ENCODE results near the gene TMEM119.

TMEM119 gene

GRCh38 chr12:108597559-108598471, at the start of gene TMEM119:
Gene TMEM119, minus strand, starts transcription at chr12:108598084. Its CDS starts 5,701 bp downstream, at chr12:108592383.
- no peak for DNase-seq

DNA sequence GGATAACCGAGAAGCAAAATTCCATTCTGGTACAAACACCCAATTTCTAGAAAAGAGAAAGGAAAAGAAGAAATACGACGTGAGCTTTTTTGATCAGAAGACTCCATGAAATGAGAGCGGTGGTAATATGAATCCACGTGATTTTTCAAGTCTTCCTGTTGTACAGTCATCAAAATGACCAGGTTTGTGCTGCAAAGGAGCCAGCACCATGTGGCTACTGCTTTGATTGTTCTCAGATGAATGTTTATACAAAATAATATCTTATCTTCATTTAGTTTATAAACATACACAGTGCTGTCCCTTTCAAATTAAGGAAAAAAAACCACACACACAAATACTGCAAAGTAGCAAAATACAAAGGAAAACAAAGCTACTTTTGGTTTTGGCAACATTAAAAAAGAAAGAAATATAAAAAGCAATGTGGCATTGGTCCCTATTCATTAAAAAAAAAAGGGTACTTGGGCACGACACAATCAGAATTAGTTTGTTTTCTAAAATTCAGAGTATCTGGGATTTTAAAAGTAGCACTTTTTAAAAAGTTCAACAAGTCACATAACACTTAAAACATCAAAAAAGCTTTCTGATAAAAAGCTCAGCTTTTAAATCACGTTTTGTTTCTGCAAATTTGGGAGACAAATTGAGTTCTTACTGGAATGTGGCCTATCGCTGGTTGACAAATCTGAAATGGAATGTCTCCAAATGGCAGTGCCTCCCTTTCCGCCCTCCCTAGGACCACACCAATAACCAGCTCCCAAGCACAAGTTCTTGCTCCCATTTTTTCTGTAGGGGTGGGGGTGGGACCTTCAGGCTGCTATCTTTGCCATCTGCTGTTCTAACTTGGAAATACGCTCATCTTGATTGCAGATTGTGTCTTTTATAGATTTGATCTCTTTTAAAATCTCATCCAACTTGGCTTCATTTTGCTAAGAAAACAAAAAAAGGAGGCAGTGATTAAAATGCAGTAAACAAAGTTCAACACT, 49.0 kb upstream of the TMEM119 start:
- DNase-seq = no peak

DNA sequence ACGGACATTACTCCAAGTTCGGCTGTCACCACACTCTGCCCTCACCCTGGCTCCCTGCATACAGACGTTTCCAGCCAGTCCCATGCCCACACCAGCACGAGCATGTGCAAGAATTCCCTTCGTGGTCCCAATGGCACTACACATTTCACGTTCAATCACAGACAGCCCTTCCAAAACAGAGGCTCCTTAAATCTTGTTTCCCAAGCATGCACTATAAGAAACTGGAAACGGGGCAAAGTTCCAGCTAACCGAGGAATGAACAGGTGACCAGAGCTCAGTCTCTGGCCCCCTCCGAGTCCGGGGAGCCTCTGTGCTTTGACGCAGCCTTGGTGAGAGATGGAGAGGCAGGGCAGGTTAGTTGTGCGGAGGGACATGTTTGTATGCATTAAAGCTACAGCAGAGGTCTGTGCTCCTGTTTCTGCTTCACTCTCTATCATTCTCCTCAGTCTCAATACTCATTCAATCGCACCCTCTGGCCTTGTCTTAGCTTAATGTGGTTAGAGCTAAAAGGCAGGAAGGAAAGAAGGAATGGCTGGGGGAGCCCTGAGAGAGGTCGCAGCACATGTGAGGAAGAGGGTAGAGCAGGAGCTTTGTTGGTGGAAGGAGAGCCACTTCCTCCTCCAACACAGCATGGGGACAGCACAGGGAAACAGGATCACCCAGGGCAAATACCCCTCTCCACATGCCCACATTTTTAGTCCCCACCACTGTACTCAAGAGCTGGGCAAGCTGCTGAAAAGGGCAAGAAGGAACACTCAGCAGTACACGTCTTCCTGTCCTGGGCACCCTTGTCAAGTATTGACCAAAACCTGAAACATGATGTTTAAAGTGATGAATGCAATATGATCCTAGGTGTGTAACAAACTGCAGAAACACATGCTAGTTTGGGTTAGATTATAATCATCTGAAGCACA, 48.1 kb upstream of the TMEM119 start:
- DNase-seq = no peak

DNA sequence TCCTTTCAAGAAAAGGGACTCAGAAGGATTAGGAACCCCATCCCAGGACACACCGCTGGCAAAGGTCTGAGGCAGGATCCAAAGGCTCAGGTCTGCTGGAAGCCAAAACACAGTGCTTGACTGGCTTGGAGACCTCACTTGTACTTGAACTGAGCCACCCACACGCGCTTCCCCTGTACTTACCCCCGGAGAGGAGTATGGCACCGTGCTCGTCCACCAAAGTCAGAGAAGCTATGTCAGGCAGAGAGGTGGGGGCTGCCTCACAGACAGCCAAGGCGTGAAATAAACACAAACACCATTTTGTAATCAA, 46.9 kb upstream of the TMEM119 start:
- DNase-seq = no peak

GRCh38 chr12:108643941-108644810, 46.3 kb upstream of the TMEM119 start:
- DNase-seq = no peak

DNA sequence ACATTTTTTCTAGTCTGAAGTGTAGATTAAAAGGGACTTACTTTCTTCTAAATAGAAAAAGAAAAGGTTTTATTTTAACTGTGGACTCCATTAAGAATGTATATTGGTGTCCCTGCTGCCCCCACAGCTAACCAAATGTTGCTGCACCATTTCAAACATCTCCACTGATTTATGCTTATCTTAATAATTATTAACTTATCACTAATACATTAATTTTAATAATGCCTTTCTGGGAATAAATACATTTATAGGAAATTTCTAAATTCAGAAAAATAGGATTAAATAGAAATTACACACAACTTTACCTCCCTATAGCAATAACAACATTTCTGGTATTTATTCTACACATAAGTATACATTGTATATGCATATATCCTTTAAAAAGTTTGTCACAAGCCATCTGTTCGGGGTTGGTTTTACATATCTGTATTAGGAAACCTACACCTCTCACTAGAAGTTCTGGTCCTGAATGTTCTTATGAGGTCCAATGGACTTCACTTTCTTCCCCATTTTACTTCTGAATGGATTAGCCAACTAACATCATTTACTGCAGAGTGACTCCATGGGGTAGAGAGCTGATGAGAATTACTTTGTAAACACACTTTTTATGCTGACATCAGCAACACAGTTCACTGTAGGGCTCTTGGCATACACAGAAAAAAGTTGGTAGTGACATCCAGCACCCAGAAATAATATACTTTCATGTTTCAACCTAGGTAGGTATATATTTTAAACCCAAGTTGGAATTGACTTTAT, 45.2 kb upstream of the TMEM119 start:
- no peak for DNase-seq

GRCh38 chr12:108642269-108642870, 44.5 kb upstream of the TMEM119 start:
- DNase-seq = no peak

GRCh38 chr12:108641446-108642268, 43.8 kb upstream of the TMEM119 start:
- no peak for DNase-seq

- no peak for DNase-seq
Observed at GRCh38 chr12:108640802-108641445, 43.0 kb upstream of the TMEM119 start.

- no peak for DNase-seq
Observed at GRCh38 chr12:108638997-108639822, 41.3 kb upstream of the TMEM119 start.

GRCh38 chr12:108638141-108638827, 40.4 kb upstream of the TMEM119 start:
- no peak for DNase-seq

DNA sequence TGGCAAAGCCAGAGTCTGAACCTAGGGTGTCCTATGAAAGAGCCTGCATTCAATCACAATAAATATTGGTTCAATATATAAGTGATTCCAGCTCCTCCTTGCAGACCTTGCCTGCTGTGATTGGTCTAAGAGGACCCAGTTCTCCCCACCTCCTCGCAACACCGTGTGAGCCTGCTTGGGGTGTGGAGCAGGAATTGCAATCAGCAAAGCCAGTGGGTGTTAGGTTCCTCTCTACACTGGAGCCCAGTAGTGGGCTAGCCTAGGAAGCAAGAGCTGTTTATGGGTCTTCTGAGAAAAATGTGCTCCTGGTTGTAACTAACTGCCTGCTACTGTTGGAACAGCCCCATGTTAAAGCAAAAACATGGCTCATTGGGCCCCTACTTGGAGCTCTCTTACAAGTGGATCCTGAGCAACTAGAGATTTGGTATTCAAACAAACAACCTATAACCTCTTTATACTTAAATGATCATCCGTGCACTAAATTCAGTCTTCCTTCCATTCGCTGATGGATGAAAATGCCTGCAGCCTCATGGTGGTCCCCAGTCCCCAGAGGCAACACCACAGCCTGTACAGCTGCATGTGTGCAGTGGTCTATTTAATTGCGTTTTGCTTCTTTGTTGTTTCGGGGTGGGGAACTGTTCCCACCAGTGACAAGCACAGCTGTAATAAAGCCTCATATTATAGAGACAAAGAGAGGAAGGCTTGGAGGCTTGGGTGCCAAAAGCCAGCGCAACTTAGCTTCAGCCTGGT, 39.5 kb upstream of the TMEM119 start:
- DNase-seq = no peak

DNA sequence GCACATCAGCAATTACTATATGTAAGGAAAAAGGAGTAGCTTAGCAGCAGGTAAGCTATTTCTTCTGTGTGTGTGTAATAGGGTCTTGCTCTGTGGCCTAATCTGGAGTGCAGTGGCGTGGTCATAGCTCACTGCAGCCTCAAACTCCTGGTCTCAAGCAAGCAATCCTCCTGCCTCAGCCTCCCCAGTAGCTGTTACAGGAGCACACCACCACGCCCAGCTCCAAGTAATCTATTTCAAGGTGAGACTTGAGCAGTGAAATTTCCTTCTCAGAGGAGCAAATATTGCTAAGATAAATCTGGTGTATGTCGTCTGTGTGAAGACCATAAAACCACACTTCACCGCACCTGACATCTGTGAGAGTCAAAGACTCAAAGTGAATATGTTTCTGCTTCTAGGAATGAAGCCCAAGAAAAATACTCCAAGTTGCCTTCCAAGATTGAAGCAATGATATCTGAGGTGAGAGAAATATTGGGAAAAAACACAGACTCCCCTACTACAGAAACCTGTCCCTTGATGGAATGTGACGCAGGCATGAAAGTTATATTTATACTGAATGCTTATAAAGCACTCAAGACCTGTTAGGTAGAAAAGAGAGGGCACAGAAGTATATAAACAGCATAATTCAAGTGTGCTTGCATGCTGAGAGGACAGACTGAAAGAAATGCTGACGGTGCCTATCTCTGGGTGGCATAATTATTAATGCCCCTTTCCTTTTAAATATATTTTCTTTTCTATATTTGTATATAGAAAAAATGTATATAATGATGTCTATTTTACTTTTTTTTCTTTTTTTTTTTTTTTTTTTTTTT, 38.3 kb upstream of the TMEM119 start:
- no peak for DNase-seq

GRCh38 chr12:108635201-108635996, 37.5 kb upstream of the TMEM119 start:
- no peak for DNase-seq

GRCh38 chr12:108634341-108634751, 36.5 kb upstream of the TMEM119 start:
- no peak for DNase-seq
